ENCODE data around the gene DNAH10.

DNA sequence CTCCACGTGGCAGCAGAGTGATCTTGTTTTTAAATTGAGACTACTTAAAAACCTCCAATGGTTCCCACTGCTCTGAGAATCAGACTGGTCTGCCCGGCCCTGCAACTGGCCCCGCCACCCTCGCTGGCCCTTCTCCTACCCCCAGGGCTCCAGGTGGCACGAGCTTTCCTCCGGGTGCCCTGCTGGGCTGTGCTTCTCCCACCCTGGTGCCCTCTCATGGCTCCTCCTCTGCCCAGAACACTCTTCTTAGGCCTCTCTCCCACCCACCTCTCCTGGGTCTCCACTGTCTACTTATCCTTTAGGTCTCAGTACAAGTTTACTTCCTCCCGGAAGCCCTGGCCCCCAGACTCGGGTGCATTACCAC is 184.0 kb downstream of the DNAH10 start:
- TF ChIP-seq, protein P1, sequence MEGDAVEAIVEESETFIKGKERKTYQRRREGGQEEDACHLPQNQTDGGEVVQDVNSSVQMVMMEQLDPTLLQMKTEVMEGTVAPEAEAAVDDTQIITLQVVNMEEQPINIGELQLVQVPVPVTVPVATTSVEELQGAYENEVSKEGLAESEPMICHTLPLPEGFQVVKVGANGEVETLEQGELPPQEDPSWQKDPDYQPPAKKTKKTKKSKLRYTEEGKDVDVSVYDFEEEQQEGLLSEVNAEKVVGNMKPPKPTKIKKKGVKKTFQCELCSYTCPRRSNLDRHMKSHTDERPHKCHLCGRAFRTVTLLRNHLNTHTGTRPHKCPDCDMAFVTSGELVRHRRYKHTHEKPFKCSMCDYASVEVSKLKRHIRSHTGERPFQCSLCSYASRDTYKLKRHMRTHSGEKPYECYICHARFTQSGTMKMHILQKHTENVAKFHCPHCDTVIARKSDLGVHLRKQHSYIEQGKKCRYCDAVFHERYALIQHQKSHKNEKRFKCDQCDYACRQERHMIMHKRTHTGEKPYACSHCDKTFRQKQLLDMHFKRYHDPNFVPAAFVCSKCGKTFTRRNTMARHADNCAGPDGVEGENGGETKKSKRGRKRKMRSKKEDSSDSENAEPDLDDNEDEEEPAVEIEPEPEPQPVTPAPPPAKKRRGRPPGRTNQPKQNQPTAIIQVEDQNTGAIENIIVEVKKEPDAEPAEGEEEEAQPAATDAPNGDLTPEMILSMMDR (IDR thresholded peaks at IDR 0.05; ENCODE audit: low read length), result no peak
- TF ChIP-seq EZH2 (IDR thresholded peaks at IDR 0.05; ENCODE audit: borderline replicate concordance, low read length), result no peak
